ENCODE measurements around the gene FOCAD.

GRCh38 chr9:21002040-21002439 lies 318.0 kb downstream of the FOCAD start:
- TF ChIP-seq ARNTL (CRISPR knock-in tag; IDR thresholded peaks at IDR 0.05; ENCODE audit: borderline replicate concordance, low read depth) (no peak), RARB (CRISPR knock-in tag; IDR thresholded peaks at IDR 0.05) (no peak), CREB5 (CRISPR knock-in tag; IDR thresholded peaks at IDR 0.05; ENCODE audit: low read depth) (no peak), ZC3H10 (CRISPR knock-in tag; IDR thresholded peaks at IDR 0.05) (no peak), PATZ1 (CRISPR knock-in tag; IDR thresholded peaks at IDR 0.05; ENCODE audit: borderline replicate concordance) (no peak), GLIS3 (CRISPR knock-in tag; IDR thresholded peaks at IDR 0.05) (no peak), CSRNP3 (CRISPR knock-in tag; IDR thresholded peaks at IDR 0.05) (no peak), ZNF565 (CRISPR knock-in tag; conservative IDR thresholded peaks at IDR 0.05; ENCODE audit: low read depth) (no peak), ZFP30 (CRISPR knock-in tag; IDR thresholded peaks at IDR 0.05) (no peak), TCF4 (CRISPR knock-in tag; IDR thresholded peaks at IDR 0.05; ENCODE audit: borderline replicate concordance) (no peak), ISL1 (CRISPR knock-in tag; IDR thresholded peaks at IDR 0.05) (no peak), ZFP3 (CRISPR knock-in tag; IDR thresholded peaks at IDR 0.05) (no peak), BACH2 (CRISPR knock-in tag; IDR thresholded peaks at IDR 0.05; ENCODE audit: borderline replicate concordance) (no peak)
- TF ChIP-seq, protein P1, sequence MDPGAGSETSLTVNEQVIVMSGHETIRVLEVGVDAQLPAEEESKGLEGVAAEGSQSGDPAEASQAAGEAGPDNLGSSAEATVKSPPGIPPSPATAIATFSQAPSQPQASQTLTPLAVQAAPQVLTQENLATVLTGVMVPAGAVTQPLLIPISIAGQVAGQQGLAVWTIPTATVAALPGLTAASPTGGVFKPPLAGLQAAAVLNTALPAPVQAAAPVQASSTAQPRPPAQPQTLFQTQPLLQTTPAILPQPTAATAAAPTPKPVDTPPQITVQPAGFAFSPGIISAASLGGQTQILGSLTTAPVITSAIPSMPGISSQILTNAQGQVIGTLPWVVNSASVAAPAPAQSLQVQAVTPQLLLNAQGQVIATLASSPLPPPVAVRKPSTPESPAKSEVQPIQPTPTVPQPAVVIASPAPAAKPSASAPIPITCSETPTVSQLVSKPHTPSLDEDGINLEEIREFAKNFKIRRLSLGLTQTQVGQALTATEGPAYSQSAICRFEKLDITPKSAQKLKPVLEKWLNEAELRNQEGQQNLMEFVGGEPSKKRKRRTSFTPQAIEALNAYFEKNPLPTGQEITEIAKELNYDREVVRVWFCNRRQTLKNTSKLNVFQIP (CRISPR knock-in tag; IDR thresholded peaks at IDR 0.05; ENCODE audit: borderline replicate concordance, low read depth), result no peak

Data from SK-N-SH treated with all-trans-retinoic acid at 6 μM for 48 hours (cell line).